ENCODE data around the gene AP4S1. TPM values are rescaled to one million over a fixed set of nuclear protein-coding genes. Genes with fewer than 3 reads are reported as not detected.

AP4S1 gene
- total RNA-seq, 1 donor from 2014 or later = 5.3 TPM

- H3K4me3 Mint-ChIP-seq (ENCODE audit: unreplicated experiment) = no peak overlapping the region
- H3K36me3 Mint-ChIP-seq (ENCODE audit: low read depth) = peaks cover 6% of the 10 kb centered on the region
- no peak for DNase-seq (ENCODE audit: low spot score)
- no peaks in the 10 kb centered on the region for H3K9me3 Mint-ChIP-seq (ENCODE audit: low read depth)
- peaks cover 12% of the 10 kb centered on the region for H3K4me1 Mint-ChIP-seq (ENCODE audit: low read depth)
- H3K27me3 Mint-ChIP-seq (ENCODE audit: low read depth) = no peaks in the 10 kb centered on the region
- no peak overlapping the region for H3K27ac Mint-ChIP-seq (ENCODE audit: unreplicated experiment)
- TF ChIP-seq CTCF (IDR thresholded peaks at IDR 0.05) = no peak
These were observed 18.7 kb upstream of the AP4S1 start for GRCh38 chr14:31006703-31007102.

- no peak for TF ChIP-seq CTCF (IDR thresholded peaks at IDR 0.05)
- Mint-ChIP-seq H3K27ac (ENCODE audit: unreplicated experiment) (no peak overlapping the region), H3K27me3 (ENCODE audit: low read depth) (no peaks in the 10 kb centered on the region), H3K4me3 (ENCODE audit: unreplicated experiment) (no peak overlapping the region), H3K9me3 (ENCODE audit: low read depth) (no peaks in the 10 kb centered on the region), H3K36me3 (ENCODE audit: low read depth) (no peaks in the 10 kb centered on the region), H3K4me1 (ENCODE audit: low read depth) (peaks cover 12% of the 10 kb centered on the region)
- no peak for DNase-seq (ENCODE audit: low spot score)
These were observed 15.4 kb upstream of the AP4S1 start for GRCh38 chr14:31009836-31010574.

GRCh38 chr14:31010935-31011334 lies 14.5 kb upstream of the AP4S1 start:
- no peaks in the 10 kb centered on the region for H3K36me3 Mint-ChIP-seq (ENCODE audit: low read depth)
- DNase-seq (ENCODE audit: low spot score) = no peak
- no peaks in the 10 kb centered on the region for H3K9me3 Mint-ChIP-seq (ENCODE audit: low read depth)
- H3K4me1 Mint-ChIP-seq (ENCODE audit: low read depth) = peaks cover 11% of the 10 kb centered on the region
- H3K27me3 Mint-ChIP-seq (ENCODE audit: low read depth) = no peaks in the 10 kb centered on the region
- H3K4me3 Mint-ChIP-seq (ENCODE audit: unreplicated experiment) = no peak overlapping the region
- no peak for TF ChIP-seq CTCF (IDR thresholded peaks at IDR 0.05)
- H3K27ac Mint-ChIP-seq (ENCODE audit: unreplicated experiment) = no peak overlapping the region

GRCh38 chr14:31013841-31014240 lies 11.6 kb upstream of the AP4S1 start:
- Mint-ChIP-seq H3K27ac (ENCODE audit: unreplicated experiment) (no peak overlapping the region), H3K4me1 (ENCODE audit: low read depth) (peaks cover 11% of the 10 kb centered on the region), H3K36me3 (ENCODE audit: low read depth) (no peaks in the 10 kb centered on the region), H3K4me3 (ENCODE audit: unreplicated experiment) (no peak overlapping the region), H3K27me3 (ENCODE audit: low read depth) (no peaks in the 10 kb centered on the region), H3K9me3 (ENCODE audit: low read depth) (no peaks in the 10 kb centered on the region)
- no peak for TF ChIP-seq CTCF (IDR thresholded peaks at IDR 0.05)
- no peak for DNase-seq (ENCODE audit: low spot score)

GRCh38 chr14:31018057-31018645 lies 7.3 kb upstream of the AP4S1 start:
- H3K36me3 Mint-ChIP-seq (ENCODE audit: low read depth) = peaks cover 5% of the 10 kb centered on the region
- peaks cover 18% of the 10 kb centered on the region for H3K4me1 Mint-ChIP-seq (ENCODE audit: low read depth)
- H3K27me3 Mint-ChIP-seq (ENCODE audit: low read depth) = no peaks in the 10 kb centered on the region
- no peak for TF ChIP-seq CTCF (IDR thresholded peaks at IDR 0.05)
- no peaks in the 10 kb centered on the region for H3K9me3 Mint-ChIP-seq (ENCODE audit: low read depth)
- H3K4me3 Mint-ChIP-seq (ENCODE audit: unreplicated experiment) = no peak overlapping the region
- DNase-seq (ENCODE audit: low spot score) = no peak
- H3K27ac Mint-ChIP-seq (ENCODE audit: unreplicated experiment) = no peak overlapping the region

All from chondrocyte (in vitro differentiated cells).